GM23248 (cell line): ENCODE results near the gene PTAFR.

Source experiments
- EZH2 ChIP-seq: fragments of 200-600 bp; sonication (generic); IDR thresholded peaks from 2 replicates; pipeline ENCODE4 v1.6.1; 2018; ENCODE audit warnings: antibody characterized with exemption, mild to moderate bottlenecking; ENCODE audit not compliant: insufficient read depth, poor library complexity, severe bottlenecking
- EZH2phosphoT487 ChIP-seq: fragments of 200-600 bp; sonication (generic); IDR thresholded peaks from 2 replicates; pipeline ENCODE4 v1.6.1; 2018; ENCODE audit warnings: antibody characterized with exemption, moderate library complexity, mild to moderate bottlenecking, low read depth; ENCODE audit not compliant: insufficient read depth

- no peak for TF ChIP-seq EZH2phosphoT487
- TF ChIP-seq EZH2: no peak
Observed at GRCh38 chr1:28127617-28128257, 48.8 kb downstream of the PTAFR start.
